Nephron progenitor cell (in vitro differentiated cells): Measurements from ENCODE around the gene DAPK1.

Source experiments
- DNase-seq: peaks from one replicate; pipeline ENCODE4 v3.0.0; 2021
- H3K27ac Mint-ChIP-seq: 2 replicates; pipeline ENCODE4 v1.8.0; 2021; ENCODE audit warnings: mild to moderate bottlenecking, moderate library complexity, mixed read lengths
- H3K27me3 Mint-ChIP-seq: 2 replicates; pipeline ENCODE4 v1.8.0; 2021; ENCODE audit warnings: mild to moderate bottlenecking, low read depth, mixed read lengths; ENCODE audit not compliant: poor library complexity
- H3K36me3 Mint-ChIP-seq: 2 replicates; pipeline ENCODE4 v1.8.0; 2021; ENCODE audit warnings: low read depth, mixed read lengths
- H3K4me1 Mint-ChIP-seq: 2 replicates; pipeline ENCODE4 v1.8.0; 2021; ENCODE audit warnings: mixed read lengths
- H3K4me3 Mint-ChIP-seq: 2 replicates; pipeline ENCODE4 v1.8.0; 2021; ENCODE audit warnings: mild to moderate bottlenecking, moderate library complexity, mixed read lengths
- H3K9me3 Mint-ChIP-seq: 2 replicates; pipeline ENCODE4 v1.8.0; 2021; ENCODE audit warnings: mild to moderate bottlenecking, moderate library complexity, mixed read lengths
- TF ChIP-seq, protein P1 (sequence below): fragments of 200-600 bp; sonication (generic); IDR thresholded peaks from 2 replicates; pipeline ENCODE4 v1.5.0; 2021; ENCODE audit warnings: antibody characterized with exemption

DAPK1 gene

GRCh38 chr9:87579781-87580541 is 82.3 kb downstream of the DAPK1 start:
- Mint-ChIP-seq H3K4me3 (no peak overlapping the region), H3K36me3 (peaks cover 3% of the 10 kb centered on the region), H3K4me1 (peaks cover 70% of the 10 kb centered on the region), H3K27ac (peak overlapping the region; percentile 17), H3K27me3 (peaks cover 7% of the 10 kb centered on the region), H3K9me3 (no peaks in the 10 kb centered on the region)
- TF ChIP-seq, protein P1, sequence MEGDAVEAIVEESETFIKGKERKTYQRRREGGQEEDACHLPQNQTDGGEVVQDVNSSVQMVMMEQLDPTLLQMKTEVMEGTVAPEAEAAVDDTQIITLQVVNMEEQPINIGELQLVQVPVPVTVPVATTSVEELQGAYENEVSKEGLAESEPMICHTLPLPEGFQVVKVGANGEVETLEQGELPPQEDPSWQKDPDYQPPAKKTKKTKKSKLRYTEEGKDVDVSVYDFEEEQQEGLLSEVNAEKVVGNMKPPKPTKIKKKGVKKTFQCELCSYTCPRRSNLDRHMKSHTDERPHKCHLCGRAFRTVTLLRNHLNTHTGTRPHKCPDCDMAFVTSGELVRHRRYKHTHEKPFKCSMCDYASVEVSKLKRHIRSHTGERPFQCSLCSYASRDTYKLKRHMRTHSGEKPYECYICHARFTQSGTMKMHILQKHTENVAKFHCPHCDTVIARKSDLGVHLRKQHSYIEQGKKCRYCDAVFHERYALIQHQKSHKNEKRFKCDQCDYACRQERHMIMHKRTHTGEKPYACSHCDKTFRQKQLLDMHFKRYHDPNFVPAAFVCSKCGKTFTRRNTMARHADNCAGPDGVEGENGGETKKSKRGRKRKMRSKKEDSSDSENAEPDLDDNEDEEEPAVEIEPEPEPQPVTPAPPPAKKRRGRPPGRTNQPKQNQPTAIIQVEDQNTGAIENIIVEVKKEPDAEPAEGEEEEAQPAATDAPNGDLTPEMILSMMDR, result no peak
- no peak for DNase-seq

GRCh38 chr9:87580941-87581438 is 83.3 kb downstream of the DAPK1 start:
- no peak for DNase-seq
- H3K4me1 Mint-ChIP-seq, result peaks cover 62% of the 10 kb centered on the region
- TF ChIP-seq, protein P1, result no peak
- peak overlapping the region; percentile 41 for H3K27ac Mint-ChIP-seq
- no peaks in the 10 kb centered on the region for H3K9me3 Mint-ChIP-seq
- no peak overlapping the region for H3K4me3 Mint-ChIP-seq
- peaks cover 7% of the 10 kb centered on the region for H3K27me3 Mint-ChIP-seq
- H3K36me3 Mint-ChIP-seq, result peaks cover 3% of the 10 kb centered on the region

DNA sequence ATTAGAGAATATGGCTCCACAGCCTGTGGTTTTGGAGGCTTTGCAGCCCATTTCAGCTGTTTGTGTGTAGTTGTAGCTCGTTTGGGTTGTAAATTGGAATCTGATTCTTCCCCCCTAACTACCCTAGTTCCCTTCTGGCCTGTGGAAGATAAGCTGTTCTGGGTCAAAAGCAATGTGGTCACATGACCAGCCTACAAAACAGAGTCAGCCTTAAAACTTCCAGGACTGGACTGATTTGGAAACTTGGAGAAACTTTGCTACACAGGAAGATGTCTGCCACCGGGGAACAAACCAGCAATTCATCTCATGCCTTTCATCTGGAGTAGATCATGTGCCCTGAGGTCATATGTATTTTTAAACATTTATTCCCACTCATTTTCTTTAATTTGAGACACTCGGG is 83.8 kb downstream of the DAPK1 start:
- no peak overlapping the region for H3K4me3 Mint-ChIP-seq
- H3K9me3 Mint-ChIP-seq, result no peaks in the 10 kb centered on the region
- H3K36me3 Mint-ChIP-seq, result peaks cover 3% of the 10 kb centered on the region
- DNase-seq, result no peak
- peaks cover 57% of the 10 kb centered on the region for H3K4me1 Mint-ChIP-seq
- peak overlapping the region; percentile 80 for H3K27ac Mint-ChIP-seq
- peaks cover 5% of the 10 kb centered on the region for H3K27me3 Mint-ChIP-seq
- TF ChIP-seq, protein P1, result no peak

GRCh38 chr9:87581949-87582637 is 84.4 kb downstream of the DAPK1 start:
- TF ChIP-seq, protein P1, result no peak
- DNase-seq, result no peak
- H3K9me3 Mint-ChIP-seq, result no peaks in the 10 kb centered on the region
- peak overlapping the region; percentile 10 for H3K4me3 Mint-ChIP-seq
- peaks cover 5% of the 10 kb centered on the region for H3K27me3 Mint-ChIP-seq
- peaks cover 53% of the 10 kb centered on the region for H3K4me1 Mint-ChIP-seq
- no peak overlapping the region for H3K27ac Mint-ChIP-seq
- peaks cover 3% of the 10 kb centered on the region for H3K36me3 Mint-ChIP-seq

GRCh38 chr9:87584326-87584725 is 86.7 kb downstream of the DAPK1 start:
- H3K9me3 Mint-ChIP-seq, result no peaks in the 10 kb centered on the region
- H3K27ac Mint-ChIP-seq, result no peak overlapping the region
- H3K4me1 Mint-ChIP-seq, result peaks cover 54% of the 10 kb centered on the region
- peaks cover 3% of the 10 kb centered on the region for H3K36me3 Mint-ChIP-seq
- H3K27me3 Mint-ChIP-seq, result peaks cover 2% of the 10 kb centered on the region
- DNase-seq, result no peak
- TF ChIP-seq, protein P1, result no peak
- no peak overlapping the region for H3K4me3 Mint-ChIP-seq
